GM21717 (cell line): Measurements from ENCODE around the gene OR4D11.
"Not testable (repeated sequence)": the region's sequence is repeated elsewhere in the genome, so short reads cannot be mapped to it uniquely, and the experiment has no call there.

ENCODE experiments used
- ATAC-seq: cut with Tn5 transposase; IDR thresholded peaks from one replicate; pipeline ENCODE4 v1.9.1; 2021; ENCODE audit warnings: mild to moderate bottlenecking, moderate library complexity; ENCODE audit not compliant: unreplicated experiment

Gene OR4D11

DNA sequence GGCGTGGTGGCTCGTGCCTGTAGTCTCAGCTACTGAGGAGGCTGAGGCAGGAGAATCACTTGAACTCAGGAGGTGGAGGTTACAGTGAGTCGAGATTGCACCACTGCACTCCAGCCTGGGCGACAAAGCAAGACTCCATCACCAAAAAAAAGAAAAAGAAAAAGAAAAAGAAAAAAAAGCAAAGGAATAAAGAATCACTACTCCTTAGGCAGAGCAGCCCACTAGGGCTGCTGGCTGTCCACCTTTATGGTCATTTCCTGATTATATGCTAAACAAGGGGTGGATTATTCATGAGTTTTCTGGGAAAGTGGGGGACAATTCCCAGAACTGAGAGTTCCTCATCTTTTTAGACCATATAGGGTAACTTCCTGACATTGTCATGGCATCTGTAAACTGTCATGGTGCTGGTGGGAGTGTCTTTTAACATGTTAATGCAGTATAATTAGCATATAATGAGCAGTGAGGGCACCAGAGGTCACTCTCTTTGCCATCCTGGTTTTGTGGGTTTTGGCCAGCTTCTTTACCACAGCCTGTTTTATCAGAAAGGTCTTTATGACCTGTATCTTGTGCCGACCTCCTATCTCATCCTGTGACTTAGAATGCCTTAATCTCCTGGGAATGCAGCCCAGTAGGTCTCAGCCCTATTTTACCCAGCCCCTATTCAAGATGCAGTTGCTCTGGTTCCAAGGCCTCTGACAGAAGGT, 44.4 kb downstream of the OR4D11 start:
- ATAC-seq: not testable (repeated sequence)

DNA sequence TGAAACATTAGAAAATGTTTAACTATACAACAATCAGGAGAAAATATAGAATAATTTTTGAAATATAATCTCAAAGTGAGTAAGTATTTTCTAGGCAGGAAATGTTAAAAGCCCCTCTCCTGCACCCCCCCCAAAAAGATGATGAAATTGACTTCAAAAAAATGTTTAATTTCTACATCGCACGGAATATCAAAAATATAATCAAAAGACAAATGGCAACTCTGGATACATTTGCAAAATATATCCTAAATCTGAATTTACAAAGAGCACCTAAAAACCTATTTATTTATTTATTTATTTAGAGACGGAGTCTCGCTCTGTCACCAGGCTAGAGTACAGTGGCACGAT, 44.9 kb downstream of the OR4D11 start:
- no peak for ATAC-seq

GRCh38 chr11:59550368-59550841, 47.0 kb downstream of the OR4D11 start:
- peak; percentile 93 for ATAC-seq

DNA sequence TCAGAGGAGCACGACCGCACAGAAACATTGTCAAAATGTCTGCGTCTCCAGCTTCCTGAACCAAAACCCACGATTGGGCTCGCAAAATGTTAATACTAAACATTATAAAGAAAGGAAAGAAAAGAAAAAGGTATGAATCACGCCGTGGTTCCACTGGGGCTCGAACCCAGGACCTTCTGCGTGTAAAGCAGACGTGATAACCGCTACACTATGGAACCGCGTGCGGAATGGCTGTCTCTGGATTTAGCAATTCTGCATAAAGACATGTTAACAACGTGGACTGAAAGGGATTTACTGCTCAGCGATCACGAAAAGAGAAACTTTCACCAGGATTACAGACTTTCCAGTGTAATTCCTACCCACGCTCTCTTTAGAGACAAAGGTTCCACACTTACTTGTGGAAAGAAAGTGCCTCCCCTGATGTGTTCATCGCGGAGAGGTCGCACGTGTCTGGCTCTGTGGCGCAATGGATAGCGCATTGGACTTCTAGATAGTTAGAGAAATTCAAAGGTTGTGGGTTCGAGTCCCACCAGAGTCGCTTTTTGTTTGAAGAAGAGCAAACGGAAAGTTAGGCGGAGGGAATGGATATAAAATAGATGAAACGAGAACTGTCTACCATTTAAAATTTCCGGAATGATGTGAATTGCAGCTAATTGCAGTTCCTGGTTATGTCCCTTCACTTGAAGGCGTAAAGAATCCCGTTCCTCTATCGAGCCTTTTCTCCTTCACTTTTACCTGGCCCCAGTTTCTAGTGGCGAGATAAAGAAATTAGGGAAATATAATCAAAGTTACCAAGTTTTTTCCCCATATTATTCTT, 47.7 kb downstream of the OR4D11 start:
- peak; percentile 28 for ATAC-seq

DNA sequence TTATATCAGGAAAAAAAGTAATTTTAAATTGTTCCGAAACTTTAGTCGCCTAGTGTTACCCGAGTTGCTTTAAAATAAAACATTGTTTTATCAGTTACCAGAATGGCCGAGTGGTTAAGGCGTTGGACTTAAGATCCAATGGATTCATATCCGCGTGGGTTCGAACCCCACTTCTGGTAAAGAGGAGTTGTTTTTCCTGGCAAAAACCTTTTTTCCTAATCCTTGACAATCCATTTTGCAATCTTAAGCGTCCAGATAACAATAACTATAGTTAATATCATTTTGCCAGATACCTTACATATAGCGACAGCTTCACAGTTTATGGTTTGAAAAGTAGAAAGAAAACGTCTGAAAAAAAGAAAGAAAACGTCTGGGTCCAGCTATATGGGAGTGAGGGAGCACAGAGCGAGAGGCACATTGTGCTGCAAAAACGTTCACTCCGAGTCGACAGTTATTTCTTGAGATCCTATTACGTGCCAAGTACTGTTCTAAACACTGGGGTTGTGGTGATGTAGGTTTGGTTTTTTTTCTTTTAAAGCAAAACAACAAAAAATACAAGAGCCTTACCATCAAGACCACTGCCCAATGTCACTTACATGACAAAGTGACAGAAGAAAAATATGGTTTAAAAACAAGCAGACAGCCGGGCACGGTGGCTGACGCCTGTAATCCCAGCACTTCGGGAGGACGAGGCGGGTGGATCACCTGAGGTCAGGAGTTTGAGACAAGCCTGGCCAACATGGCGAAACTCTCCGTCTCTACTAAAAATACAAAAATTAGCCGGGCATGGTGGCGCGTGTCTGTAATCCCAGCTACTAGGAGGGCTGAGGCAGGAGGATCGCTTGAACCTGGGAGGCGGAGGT, 48.5 kb downstream of the OR4D11 start:
- no peak for ATAC-seq

DNA sequence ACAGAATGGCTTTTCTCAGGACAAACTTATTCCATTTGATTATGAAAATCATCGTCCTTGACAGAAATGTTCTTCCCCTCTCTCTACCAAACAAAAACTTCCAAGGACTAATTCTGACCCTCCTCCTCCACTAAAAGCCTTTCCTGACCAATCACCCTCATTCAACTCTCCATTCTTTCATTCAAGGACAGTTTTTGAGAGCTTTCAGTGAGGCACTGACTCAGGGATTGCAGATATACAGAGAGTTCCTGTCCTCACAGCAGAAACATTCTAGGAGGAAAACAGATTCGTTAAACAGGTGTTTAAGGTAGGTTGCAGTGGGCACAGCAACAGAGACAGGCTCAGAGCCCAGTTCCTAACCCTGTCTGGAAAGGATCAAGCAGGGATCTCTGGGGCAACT, 49.5 kb downstream of the OR4D11 start:
- no peak for ATAC-seq

GRCh38 chr11:59553323-59553722, 49.9 kb downstream of the OR4D11 start:
- no peak for ATAC-seq
